HCT116 (cell line): Measurements from ENCODE around the gene TAX1BP1. TPM values are rescaled to one million over a fixed set of nuclear protein-coding genes. Genes with fewer than 3 reads are reported as not detected.

Experiments
- ATAC-seq: fragments of 200-7000 bp; cut with Tn5 transposase; 2 replicates; pipeline ENCODE4 v1.9.1; 2020; ENCODE audit warnings: mild to moderate bottlenecking, moderate library complexity
- BruUV-seq: library from RNA; stranded (reverse); fragments of 400-500 nt; replicated peaks from 2 replicates; lab custom pipeline; 2021; lab: Mats Ljungman, UMichigan
- CTCF ChIA-PET: fragments of 300-600 bp; sonication (Branson Sonifier 250); formaldehyde crosslinking; loops from one replicate; lab custom pipeline; 2021; ENCODE audit warnings: antibody characterized with exemption; lab: Charles Lee
- POLR2A ChIA-PET: fragments of 300-600, 350-600 bp; sonication (Branson Sonifier 250); formaldehyde crosslinking; loops from one replicate; lab custom pipeline; 2021; ENCODE audit warnings: antibody characterized with exemption; lab: Charles Lee
- RAD21 ChIA-PET, 2 experiments: fragments of 300-600 bp; sonication (Branson Sonifier 250); formaldehyde crosslinking; loops; one replicate each; lab custom pipeline; 2023; ENCODE audit warnings: low total read pairs in 2 of 2; ENCODE audit not compliant: uncharacterized antibody in 2 of 2, unreplicated experiment in 2 of 2, low non-redundant PET in 1 of 2; lab: Charles Lee
- DNase-seq: peaks from one replicate; pipeline ENCODE4 v3.0.0-alpha.2; 2010; ENCODE audit warnings: low read depth, low spot score
- H2AFZ ChIP-seq: fragments of 200-600 bp; shearing (Covaris generic), sonication (generic); 2 replicates; pipeline ENCODE4 v1.6.1; 2017; ENCODE audit warnings: low read depth, mixed run types, mixed read lengths, antibody characterized with exemption, low read length; ENCODE audit not compliant: poor library complexity, severe bottlenecking
- H3K27ac ChIP-seq: 2 replicates; pipeline ENCODE4 v1.5.1; 2012; ENCODE audit warnings: low read depth, low read length
- H3K27me3 ChIP-seq: fragments of 200-600 bp; sonication (generic); 2 replicates; pipeline ENCODE4 v1.6.1; 2016; ENCODE audit warnings: mixed run types, low read length, mixed read lengths; ENCODE audit not compliant: insufficient read depth
- H3K36me3 ChIP-seq, 2 experiments: fragments of 200-500 bp in 1 of 2; fragments of 200-600 bp in 1 of 2; sonication (Bioruptor generic) in 1 of 2; sonication (generic) in 1 of 2; 2 replicates each; pipeline versions ENCODE4 v1.5.1 to v1.6.1; 2014 to 2016; ENCODE audit warnings: low read length in 2 of 2, inconsistent platforms in 1 of 2, mixed read lengths in 1 of 2, mixed run types in 1 of 2; ENCODE audit not compliant: insufficient read depth in 2 of 2, control insufficient read depth in 1 of 2
- H3K4me1 ChIP-seq, 2 experiments: fragments of 200-600 bp in 1 of 2; sonication (generic) in 1 of 2; 2 replicates each; pipeline versions ENCODE4 v1.5.1 to v1.6.1; 2012 to 2017; ENCODE audit warnings: low read length in 2 of 2, inconsistent platforms in 1 of 2, mild to moderate bottlenecking in 1 of 2, mixed read lengths in 1 of 2, mixed run types in 1 of 2, moderate library complexity in 1 of 2; ENCODE audit not compliant: insufficient read depth in 2 of 2, control insufficient read depth in 1 of 2
- H3K4me2 ChIP-seq: fragments of 200-600 bp; sonication (generic); 2 replicates; pipeline ENCODE4 v1.6.1; 2017; ENCODE audit warnings: mixed run types, low read length, mixed read lengths
- H3K4me3 ChIP-seq, 2 experiments: fragments of 200-600 bp in 1 of 2; sonication (generic) in 1 of 2; replicated peaks in 1 of 2; 2 replicates each; pipeline ENCODE4 v1.5.1; 2011 to 2016; ENCODE audit warnings: low read length in 2 of 2, control low read depth in 1 of 2, low read depth in 1 of 2, mild to moderate bottlenecking in 1 of 2, mixed read lengths in 1 of 2, mixed run types in 1 of 2
- H3K79me2 ChIP-seq: fragments of 200-600 bp; sonication (generic); 2 replicates; pipeline ENCODE4 v1.6.1; 2017; ENCODE audit warnings: mild to moderate bottlenecking, mixed run types, low read length, moderate library complexity, mixed read lengths; ENCODE audit not compliant: insufficient read depth
- H3K9ac ChIP-seq: fragments of 200-600 bp; sonication (generic); 2 replicates; pipeline ENCODE4 v1.6.1; 2016; ENCODE audit warnings: low read length, mixed read lengths
- H3K9me2 ChIP-seq: fragments of 200-600 bp; sonication (generic), shearing (Covaris generic); 2 replicates; pipeline ENCODE4 v1.6.1; 2017; ENCODE audit warnings: mixed run types, mild to moderate bottlenecking, moderate library complexity; ENCODE audit not compliant: insufficient read depth
- H3K9me3 ChIP-seq, 2 experiments: fragments of 200-500 bp in 1 of 2; fragments of 200-600 bp in 1 of 2; sonication (Bioruptor generic) in 1 of 2; sonication (generic) in 1 of 2; 2 replicates each; pipeline ENCODE4 v1.6.1; 2014 to 2017; ENCODE audit warnings: low read length in 2 of 2, mixed read lengths in 2 of 2, inconsistent platforms in 1 of 2, low read depth in 1 of 2, mild to moderate bottlenecking in 1 of 2, mixed run types in 1 of 2, moderate library complexity in 1 of 2; ENCODE audit not compliant: control insufficient read depth in 1 of 2, insufficient read depth in 1 of 2
- H4K20me1 ChIP-seq: fragments of 200-600 bp; sonication (generic), shearing (Covaris generic); 2 replicates; pipeline ENCODE4 v1.6.1; 2017; ENCODE audit warnings: mixed run types, mild to moderate bottlenecking, moderate library complexity; ENCODE audit not compliant: insufficient read depth
- CEBPB ChIP-seq: IDR thresholded peaks from 2 replicates; pipeline ENCODE4 v1.6.1; 2012; ENCODE audit warnings: low read depth
- CTCF ChIP-seq, 3 experiments: fragments of 200-600 bp in 1 of 3; sonication (generic) in 1 of 3; IDR thresholded peaks in 2 of 3; conservative IDR thresholded peaks in 1 of 3; 2 replicates each; pipeline ENCODE4 v1.5.1; 2012 to 2017; ENCODE audit warnings: low read depth in 2 of 3, low read length in 2 of 3, antibody characterized with exemption in 1 of 3, borderline replicate concordance in 1 of 3, control low read depth in 1 of 3, mild to moderate bottlenecking in 1 of 3, mixed read lengths in 1 of 3, mixed run types in 1 of 3, moderate library complexity in 1 of 3; ENCODE audit not compliant: insufficient read depth in 1 of 3
- EZH2 ChIP-seq: fragments of 200-600 bp; sonication (generic); IDR thresholded peaks from 2 replicates; pipeline ENCODE4 v1.6.1; 2017; ENCODE audit warnings: antibody characterized with exemption, mixed run types
- POLR2AphosphoS5 ChIP-seq: IDR thresholded peaks from 2 replicates; pipeline ENCODE4 v1.6.1; 2011; ENCODE audit warnings: mild to moderate bottlenecking, low read depth, low read length, moderate library complexity
- REST ChIP-seq: IDR thresholded peaks from 2 replicates; pipeline ENCODE4 v1.6.1; 2012; ENCODE audit warnings: low read depth
- SIN3A ChIP-seq: IDR thresholded peaks from 2 replicates; pipeline ENCODE4 v1.6.1; 2012; ENCODE audit warnings: low read depth
- SRF ChIP-seq: IDR thresholded peaks from 2 replicates; pipeline ENCODE4 v1.6.1; 2012; ENCODE audit warnings: low read depth
- ZNF274 ChIP-seq: fragments of 200-500 bp; sonication (Bioruptor generic); IDR thresholded peaks from 2 replicates; pipeline ENCODE4 v1.6.1; 2014; ENCODE audit warnings: mild to moderate bottlenecking, low read depth, low read length, inconsistent platforms
- intact Hi-C: fragments of 100-400 bp; cut with micrococcal nuclease; formaldehyde crosslinking; loops from 2 replicates; pipeline ENCODE4 v1.10.0; 2022
- total RNA-seq: library from RNA; stranded (reverse); gene quantifications from one replicate; pipeline ENCODE4 v1.2.1, GENCODE V29; 2021; ENCODE audit not compliant: unreplicated experiment

Gene TAX1BP1
- total RNA-seq, 1 experiment from 2014 or later: 68.1 TPM

- ChIA-PET CTCF (no interaction called here), RAD21 (no interaction called here), POLR2A (no interaction called here)
- Histone ChIP-seq H4K20me1 (no peaks in the 10 kb centered on the region), H3K9me3 (no peaks in the 10 kb centered on the region), H3K4me2 (no peak overlapping the region), H3K4me3 (no peak overlapping the region), H3K9ac (no peak overlapping the region), H3K4me1 (peaks cover 4 to 11% of the 10 kb centered on the region in 2 experiments; a peak in 2 of 4 replicates), H3K9me2 (no peaks in the 10 kb centered on the region), H3K27me3 (no peaks in the 10 kb centered on the region), H3K79me2 (peaks cover 10% of the 10 kb centered on the region), H3K36me3 (no peaks in the 10 kb centered on the region), H2AFZ (no peak overlapping the region), H3K27ac (no peak overlapping the region)
- intact Hi-C loops: no loop called here
- TF ChIP-seq ZNF274: no peak
- TF ChIP-seq SIN3A: no peak
- no peak for TF ChIP-seq POLR2AphosphoS5
- TF ChIP-seq EZH2: no peak
- TF ChIP-seq REST: no peak
- no peak for TF ChIP-seq CTCF (IDR thresholded peaks at IDR 0.05 in 2 of 3, conservative IDR thresholded peaks at IDR 0.05 in 1 of 3; ENCODE audit: borderline replicate concordance in 1 of 3, insufficient read depth in 1 of 3, low read depth in 2 of 3, low read length in 2 of 3)
- TF ChIP-seq SRF: no peak
- no peak for TF ChIP-seq CEBPB
- no TSS peak for BruUV-seq
- DNase-seq (no peak), ATAC-seq (no peak)
These were observed 2.8 kb upstream of the TAX1BP1 start for GRCh38 chr7:27737178-27737577.
